ENCODE results near the gene CEP112. TPM values are rescaled to one million over a fixed set of nuclear protein-coding genes. Genes with fewer than 3 reads are reported as not detected.

The CEP112 gene
- polyA plus RNA-seq, 1 donor (not counting 4 experiments of a cell fraction or from before 2014, with no cell fraction given) = 2.6 TPM

DNA sequence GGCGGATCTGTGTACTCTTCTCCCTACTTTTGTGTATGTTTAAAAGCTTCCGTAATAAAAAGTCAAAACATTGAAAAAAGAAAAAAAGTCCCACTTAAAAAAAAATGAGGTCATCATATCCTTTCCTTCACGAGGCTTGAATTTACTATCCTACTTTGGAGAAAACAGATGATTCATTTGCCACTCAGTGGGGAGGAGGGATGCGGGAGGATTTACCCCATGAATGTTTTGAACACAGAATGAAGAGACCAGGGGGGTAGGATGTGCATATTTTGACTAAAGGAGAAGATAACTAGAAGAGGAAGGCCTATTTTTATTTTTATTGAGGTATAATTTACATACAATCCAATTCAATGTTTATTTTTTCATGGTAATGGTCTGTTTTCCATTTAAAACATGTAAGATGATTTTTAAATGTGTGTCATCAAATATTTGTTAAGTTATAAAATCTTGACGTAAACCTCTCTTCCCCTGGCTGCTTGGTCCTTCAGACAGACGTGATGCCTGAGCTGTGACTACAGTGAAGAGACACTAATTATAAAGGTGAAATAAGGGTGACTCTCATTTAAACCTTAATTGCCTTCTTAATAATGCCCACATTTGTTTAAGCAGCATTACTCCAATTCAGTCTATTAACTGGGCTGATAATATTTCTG is 495.1 kb downstream of the CEP112 start:
- no peak overlapping the region for H3K9ac ChIP-seq (ENCODE audit: control insufficient read depth, extremely low read depth, insufficient read depth, low read length)
- H3K4me2 ChIP-seq (ENCODE audit: control insufficient read depth, extremely low read depth, insufficient read depth, low read depth, low read length) = no peak overlapping the region
- H3K36me3 ChIP-seq (ENCODE audit: control insufficient read depth in 2 of 2, extremely low read depth in 1 of 2, insufficient read depth in 2 of 2, low read length in 2 of 2) = no peaks in the 10 kb centered on the region
- H3K79me2 ChIP-seq (ENCODE audit: control insufficient read depth, insufficient read depth, low read length) = no peaks in the 10 kb centered on the region
- H3K4me1 ChIP-seq (ENCODE audit: control insufficient read depth, extremely low read depth, insufficient read depth, low read length) = no peaks in the 10 kb centered on the region
- no peak for DNase-seq (ENCODE audit: low read depth, low spot score)
- H3K4me3 ChIP-seq (ENCODE audit: control insufficient read depth in 2 of 3, extremely low read depth in 1 of 3, insufficient read depth in 2 of 3, low read depth in 1 of 3, low read length in 3 of 3) = no peak overlapping the region
- no peak overlapping the region for H3K27ac ChIP-seq (ENCODE audit: control insufficient read depth, insufficient read depth, low read length)
- dilution Hi-C loops (cut with MboI; ENCODE audit: extremely low pct_ligation_motif_present, low sequenced_read_pairs) = no loop called here
- H3K9me1 ChIP-seq (ENCODE audit: control insufficient read depth, extremely low read depth, insufficient read depth, low read length) = no peaks in the 10 kb centered on the region
- TF ChIP-seq, protein P1, sequence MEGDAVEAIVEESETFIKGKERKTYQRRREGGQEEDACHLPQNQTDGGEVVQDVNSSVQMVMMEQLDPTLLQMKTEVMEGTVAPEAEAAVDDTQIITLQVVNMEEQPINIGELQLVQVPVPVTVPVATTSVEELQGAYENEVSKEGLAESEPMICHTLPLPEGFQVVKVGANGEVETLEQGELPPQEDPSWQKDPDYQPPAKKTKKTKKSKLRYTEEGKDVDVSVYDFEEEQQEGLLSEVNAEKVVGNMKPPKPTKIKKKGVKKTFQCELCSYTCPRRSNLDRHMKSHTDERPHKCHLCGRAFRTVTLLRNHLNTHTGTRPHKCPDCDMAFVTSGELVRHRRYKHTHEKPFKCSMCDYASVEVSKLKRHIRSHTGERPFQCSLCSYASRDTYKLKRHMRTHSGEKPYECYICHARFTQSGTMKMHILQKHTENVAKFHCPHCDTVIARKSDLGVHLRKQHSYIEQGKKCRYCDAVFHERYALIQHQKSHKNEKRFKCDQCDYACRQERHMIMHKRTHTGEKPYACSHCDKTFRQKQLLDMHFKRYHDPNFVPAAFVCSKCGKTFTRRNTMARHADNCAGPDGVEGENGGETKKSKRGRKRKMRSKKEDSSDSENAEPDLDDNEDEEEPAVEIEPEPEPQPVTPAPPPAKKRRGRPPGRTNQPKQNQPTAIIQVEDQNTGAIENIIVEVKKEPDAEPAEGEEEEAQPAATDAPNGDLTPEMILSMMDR (optimal IDR thresholded peaks at IDR 0.05 in 1 of 3, IDR thresholded peaks at IDR 0.05 in 1 of 3, conservative IDR thresholded peaks at IDR 0.05 in 1 of 3; ENCODE audit: extremely low read depth in 1 of 3, insufficient read depth in 2 of 3, low read length in 3 of 3) = no peak
- TF ChIP-seq EZH2 (IDR thresholded peaks at IDR 0.05; ENCODE audit: low read length) = no peak
- H3K27me3 ChIP-seq (ENCODE audit: control insufficient read depth, extremely low read depth, insufficient read depth, low read length) = no peaks in the 10 kb centered on the region
- no peak for FAIRE-seq
- H2AFZ ChIP-seq (ENCODE audit: control insufficient read depth, low read length) = no peak overlapping the region
- no peaks in the 10 kb centered on the region for H3K9me3 ChIP-seq (ENCODE audit: control insufficient read depth, low read depth, low read length)
- no peaks in the 10 kb centered on the region for H4K20me1 ChIP-seq (ENCODE audit: control insufficient read depth, extremely low read depth, insufficient read depth, low read length)

DNA sequence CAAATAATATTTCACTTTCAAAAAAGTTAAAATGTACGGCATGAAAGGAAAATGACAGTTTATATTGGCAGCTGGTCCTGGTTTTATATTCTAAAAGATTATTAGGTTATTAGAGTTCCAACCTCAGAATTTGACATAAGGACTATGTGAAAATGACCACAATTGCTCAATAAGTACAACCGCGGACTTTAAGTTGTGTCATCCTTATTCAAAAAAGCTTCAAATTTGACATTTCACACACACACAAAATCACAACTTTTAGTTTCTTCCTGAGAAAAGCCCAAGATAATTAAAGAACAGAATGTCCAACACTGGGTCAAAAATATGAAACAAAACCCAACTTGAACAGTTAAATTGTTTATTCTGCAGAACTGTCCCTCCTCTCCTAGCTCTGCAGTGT is 497.3 kb downstream of the CEP112 start:
- H3K27ac ChIP-seq (ENCODE audit: control insufficient read depth, insufficient read depth, low read length) = no peak overlapping the region
- H2AFZ ChIP-seq (ENCODE audit: control insufficient read depth, low read length) = no peak overlapping the region
- no peak for TF ChIP-seq EZH2 (IDR thresholded peaks at IDR 0.05; ENCODE audit: low read length)
- TF ChIP-seq, protein P1 (optimal IDR thresholded peaks at IDR 0.05 in 1 of 3, IDR thresholded peaks at IDR 0.05 in 1 of 3, conservative IDR thresholded peaks at IDR 0.05 in 1 of 3; ENCODE audit: extremely low read depth in 1 of 3, insufficient read depth in 2 of 3, low read length in 3 of 3) = no peak
- H3K36me3 ChIP-seq (ENCODE audit: control insufficient read depth in 2 of 2, extremely low read depth in 1 of 2, insufficient read depth in 2 of 2, low read length in 2 of 2) = no peaks in the 10 kb centered on the region
- no peaks in the 10 kb centered on the region for H3K9me1 ChIP-seq (ENCODE audit: control insufficient read depth, extremely low read depth, insufficient read depth, low read length)
- H3K9ac ChIP-seq (ENCODE audit: control insufficient read depth, extremely low read depth, insufficient read depth, low read length) = no peak overlapping the region
- no peaks in the 10 kb centered on the region for H3K9me3 ChIP-seq (ENCODE audit: control insufficient read depth, low read depth, low read length)
- H3K4me1 ChIP-seq (ENCODE audit: control insufficient read depth, extremely low read depth, insufficient read depth, low read length) = no peaks in the 10 kb centered on the region
- no peaks in the 10 kb centered on the region for H3K79me2 ChIP-seq (ENCODE audit: control insufficient read depth, insufficient read depth, low read length)
- H3K27me3 ChIP-seq (ENCODE audit: control insufficient read depth, extremely low read depth, insufficient read depth, low read length) = no peaks in the 10 kb centered on the region
- dilution Hi-C loops (cut with MboI; ENCODE audit: extremely low pct_ligation_motif_present, low sequenced_read_pairs) = no loop called here
- no peak for DNase-seq (ENCODE audit: low read depth, low spot score)
- H4K20me1 ChIP-seq (ENCODE audit: control insufficient read depth, extremely low read depth, insufficient read depth, low read length) = no peaks in the 10 kb centered on the region
- H3K4me3 ChIP-seq (ENCODE audit: control insufficient read depth in 2 of 3, extremely low read depth in 1 of 3, insufficient read depth in 2 of 3, low read depth in 1 of 3, low read length in 3 of 3) = no peak overlapping the region
- H3K4me2 ChIP-seq (ENCODE audit: control insufficient read depth, extremely low read depth, insufficient read depth, low read depth, low read length) = no peak overlapping the region
- FAIRE-seq = no peak

Measured in keratinocyte (primary cell).